HepG2 (cell line): Measurements from ENCODE around the gene CRLF1. TPM values are rescaled to one million over a fixed set of nuclear protein-coding genes. Genes with fewer than 3 reads are reported as not detected.

Experiments used
- CBX2 ChIP-seq, 2 experiments: fragments of 200-600 bp in 1 of 2; sonication (generic); formaldehyde crosslinking in 1 of 2; IDR thresholded peaks; 2 replicates each; pipeline versions ENCODE4 v1.7.0 to v1.8.1; 2018 to 2022; ENCODE audit warnings: low read depth in 2 of 2, low read length in 1 of 2, mild to moderate bottlenecking in 1 of 2, missing genetic modification reagents in 1 of 2
- CENPBD1 ChIP-seq: sonication (generic); formaldehyde crosslinking; IDR thresholded peaks from 2 replicates; pipeline ENCODE4 v1.8.0; 2022; ENCODE audit warnings: missing genetic modification reagents, low read depth, mild to moderate bottlenecking, borderline replicate concordance
- CREB3 ChIP-seq: sonication (generic); formaldehyde crosslinking; IDR thresholded peaks from 2 replicates; pipeline ENCODE4 v1.5.0; 2020; ENCODE audit warnings: missing genetic modification reagents
- DNMT1 ChIP-seq: sonication (generic); formaldehyde crosslinking; IDR thresholded peaks from 2 replicates; pipeline ENCODE4 v1.5.1; 2020; ENCODE audit warnings: mild to moderate bottlenecking, missing genetic modification reagents
- FIP1L1 ChIP-seq: fragments of 200-400 bp; formaldehyde crosslinking; IDR thresholded peaks from 2 replicates; pipeline ENCODE4 v1.6.1; 2018; ENCODE audit warnings: low read depth, mild to moderate bottlenecking, low read length, moderate library complexity, borderline replicate concordance; ENCODE audit not compliant: insufficient read depth
- GZF1 ChIP-seq: sonication (generic); formaldehyde crosslinking; IDR thresholded peaks from 2 replicates; pipeline ENCODE4 v1.5.1; 2020; ENCODE audit warnings: mild to moderate bottlenecking, missing genetic modification reagents
- HNRNPL ChIP-seq: fragments of 200-400 bp; formaldehyde crosslinking; IDR thresholded peaks from 2 replicates; pipeline ENCODE4 v1.6.1; 2017; ENCODE audit warnings: mild to moderate bottlenecking, low read depth, low read length
- IKZF5 ChIP-seq: IDR thresholded peaks from 2 replicates; pipeline ENCODE4 v1.6.1; 2018; ENCODE audit warnings: missing genetic modification reagents, mild to moderate bottlenecking, missing compliant biosample characterization
- MBNL3 ChIP-seq: fragments of 250-450 bp; sonication (Bioruptor Pico); conservative IDR thresholded peaks from 2 replicates; pipeline ENCODE4 v1.8.0; 2022; ENCODE audit warnings: mild to moderate bottlenecking, inconsistent platforms
- MIER3 ChIP-seq: IDR thresholded peaks from 2 replicates; pipeline ENCODE4 v1.6.1; 2016; ENCODE audit warnings: missing compliant biosample characterization, borderline replicate concordance
- RCOR2 ChIP-seq: IDR thresholded peaks from 2 replicates; pipeline ENCODE4 v1.6.1; 2016; ENCODE audit warnings: missing biosample characterization, missing genetic modification reagents
- SRF ChIP-seq: IDR thresholded peaks from 2 replicates; pipeline ENCODE4 v1.6.1; 2011; ENCODE audit warnings: mild to moderate bottlenecking, low read depth, low read length, moderate library complexity
- UBTF ChIP-seq: sonication (generic); formaldehyde crosslinking; IDR thresholded peaks from 2 replicates; pipeline ENCODE4 v1.4.0; 2020; ENCODE audit warnings: mild to moderate bottlenecking, missing genetic modification reagents
- ZBTB44 ChIP-seq: sonication (generic); formaldehyde crosslinking; IDR thresholded peaks from 2 replicates; pipeline ENCODE4 v1.4.0; 2020; ENCODE audit warnings: missing genetic modification reagents
- ZFP36L1 ChIP-seq: sonication (generic); formaldehyde crosslinking; IDR thresholded peaks from 2 replicates; pipeline ENCODE4 v1.8.0; 2022; ENCODE audit warnings: mild to moderate bottlenecking, missing genetic modification reagents, moderate library complexity
- ZNF160 ChIP-seq: sonication (generic); formaldehyde crosslinking; IDR thresholded peaks from 2 replicates; pipeline ENCODE4 v1.8.0; 2022; ENCODE audit warnings: mild to moderate bottlenecking, inconsistent platforms, missing genetic modification reagents
- ZNF331 ChIP-seq: sonication (generic); formaldehyde crosslinking; IDR thresholded peaks from 2 replicates; pipeline ENCODE4 v1.4.0; 2020; ENCODE audit warnings: missing genetic modification reagents
- ZNF414 ChIP-seq: sonication (generic); formaldehyde crosslinking; IDR thresholded peaks from 2 replicates; pipeline ENCODE4 v1.5.0; 2020; ENCODE audit warnings: missing genetic modification reagents
- ZNF556 ChIP-seq: sonication (generic); formaldehyde crosslinking; IDR thresholded peaks from 2 replicates; pipeline ENCODE4 v1.4.0; 2020; ENCODE audit warnings: mild to moderate bottlenecking, missing genetic modification reagents, borderline replicate concordance
- ZNF674 ChIP-seq: sonication (generic); formaldehyde crosslinking; IDR thresholded peaks from 2 replicates; pipeline ENCODE4 v1.5.0; 2020; ENCODE audit warnings: low read depth, mild to moderate bottlenecking, missing genetic modification reagents
- ZNF766 ChIP-seq: sonication (generic); formaldehyde crosslinking; IDR thresholded peaks from 2 replicates; pipeline ENCODE4 v1.5.0; 2020; ENCODE audit warnings: missing genetic modification reagents, borderline replicate concordance
- ZNF777 ChIP-seq: sonication (generic); formaldehyde crosslinking; IDR thresholded peaks from 2 replicates; pipeline ENCODE4 v1.4.0; 2020; ENCODE audit warnings: missing genetic modification reagents
- polyA plus RNA-seq, 8 experiments: library from polyadenylated mRNA; depleted of rRNA in 3 of 8; stranded (reverse) in 7 of 8; unstranded in 1 of 8; fragments of >200 nt; fragmentation: Illumina TruSeq in 4 of 8; extraction: Trizol in 4 of 8; gene quantifications; 2 replicates each; pipeline versions ENCODE4 v1.2.1 to v1.2.3, GENCODE V29; 2011 to 2016; ENCODE audit warnings: low read depth in 4 of 8, missing spikeins in 1 of 8, mixed read lengths in 1 of 8; ENCODE audit not compliant: insufficient read depth in 1 of 8
- total RNA-seq, 5 experiments: library from RNA; depleted of rRNA; stranded (reverse); fragments of >200 nt; fragmentation: Illumina TruSeq; extraction: Trizol; gene quantifications; 2 replicates each; pipeline ENCODE4 v1.2.3, GENCODE V29; 2016; ENCODE audit warnings: low read depth in 1 of 5

Gene CRLF1
- total and polyA plus RNA-seq, 2 of the 13 experiments (the other 11 are each of a cell fraction or from before 2014, with no cell fraction given): 217 to 296 TPM

- no peak for TF ChIP-seq CENPBD1
- no peak for TF ChIP-seq CREB3
- TF ChIP-seq ZNF331: peak; percentile 49; the same call in 1 of the 2 replicates
- no peak for TF ChIP-seq ZFP36L1 (CRISPR knock-in tag)
- TF ChIP-seq ZNF160 (CRISPR knock-in tag): 0 out of 2 replicates have a peak, but pooled peaks have one; percentile 4
- TF ChIP-seq RCOR2 (CRISPR knock-in tag): no peak
- TF ChIP-seq DNMT1 (CRISPR knock-in tag): no peak
- TF ChIP-seq SRF: no peak
- TF ChIP-seq ZNF766 (CRISPR knock-in tag): no peak
- TF ChIP-seq ZNF777 (CRISPR knock-in tag): peak; percentile 97
- no peak for TF ChIP-seq IKZF5
- no peak for TF ChIP-seq GZF1 (CRISPR knock-in tag)
- no peak for TF ChIP-seq ZNF556 (CRISPR knock-in tag)
- no peak for TF ChIP-seq ZBTB44 (CRISPR knock-in tag)
- TF ChIP-seq UBTF (CRISPR knock-in tag): no peak; the same call in none of the 2 replicates
- no peak for TF ChIP-seq MIER3
- no peak for TF ChIP-seq ZNF414
- no peak for TF ChIP-seq CBX2 (IDR thresholded peaks at IDR 0.05; ENCODE audit: low read depth, low read length)
- TF ChIP-seq CBX2 (CRISPR knock-in tag; IDR thresholded peaks at IDR 0.05; ENCODE audit: low read depth): no peak
- no peak for TF ChIP-seq FIP1L1
- no peak for TF ChIP-seq ZNF674 (CRISPR knock-in tag)
- TF ChIP-seq HNRNPL: no peak
- TF ChIP-seq MBNL3: no peak
Observed at GRCh38 chr19:18605546-18606280, 886 bp downstream of the CRLF1 start (continued).
